B cell (primary cell): ENCODE results near the gene BIVM. TPM values are rescaled to one million over a fixed set of nuclear protein-coding genes. Genes with fewer than 3 reads are reported as not detected.
A peak's percentile ranks its signal among the peaks of the same experiment; 100 is the strongest.

ENCODE experiments used
- ATAC-seq: fragments of 200-7000 bp; cut with Tn5 transposase; one replicate; pipeline ENCODE4 v1.10.0; 2021; ENCODE audit warnings: low read depth, mild to moderate bottlenecking, moderate number of reproducible peaks, moderate library complexity
- CTCF ChIA-PET: fragments of 350-600 bp; sonication (Branson Sonifier 250); formaldehyde crosslinking; loops from one replicate; lab custom pipeline; 2021; ENCODE audit warnings: antibody characterized with exemption, inconsistent platforms; lab: Charles Lee
- POLR2A ChIA-PET: fragments of 350-600 bp; sonication (Branson Sonifier 250); formaldehyde crosslinking; loops from one replicate; lab custom pipeline; 2021; ENCODE audit warnings: antibody characterized with exemption; lab: Charles Lee
- DNase-seq: peaks from one replicate; pipeline ENCODE4 v3.0.0; 2013
- H2AFZ ChIP-seq: 2 replicates; pipeline ENCODE4 v1.6.1; 2012; ENCODE audit warnings: mild to moderate bottlenecking, low read depth, low read length; ENCODE audit not compliant: insufficient read depth, poor library complexity, severe bottlenecking
- H3K27ac ChIP-seq, 2 donors: 1 replicate in 1 of 2; 2 replicates in 1 of 2; pipeline ENCODE4 v1.5.1; 2012 to 2013; ENCODE audit warnings: low read length in 2 of 2, mild to moderate bottlenecking in 2 of 2, moderate library complexity in 1 of 2
- H3K27me3 ChIP-seq, 4 experiments: fragments of 200-600 bp in 1 of 4; sonication (generic) in 1 of 4; replicated peaks in 1 of 4; 1 replicate in 2 of 4; 2 replicates in 2 of 4; pipeline versions ENCODE4 v1.6.1 to v1.7.0; 2013 to 2016; ENCODE audit warnings: low read length in 3 of 4, mild to moderate bottlenecking in 2 of 4, mixed read lengths in 1 of 4, moderate library complexity in 1 of 4; ENCODE audit not compliant: insufficient read depth in 4 of 4, control insufficient read depth in 3 of 4; ENCODE audit errors: control extremely low read depth in 1 of 4
- H3K36me3 ChIP-seq, 2 experiments: replicated peaks in 1 of 2; 1 replicate in 1 of 2; 2 replicates in 1 of 2; pipeline versions ENCODE4 v1.6.1 to v1.7.1; 2013; ENCODE audit warnings: low read length in 1 of 2; ENCODE audit not compliant: insufficient read depth in 2 of 2, control insufficient read depth in 1 of 2; ENCODE audit errors: control extremely low read depth in 1 of 2, extremely low read depth in 1 of 2
- H3K4me1 ChIP-seq, 2 donors: fragments of 200-600 bp in 1 of 2; sonication (generic) in 1 of 2; 1 replicate in 1 of 2; 2 replicates in 1 of 2; pipeline versions ENCODE4 v1.5.1 to v1.6.1; 2013 to 2017; ENCODE audit warnings: low read length in 2 of 2; ENCODE audit not compliant: control insufficient read depth in 2 of 2, insufficient read depth in 2 of 2
- H3K4me2 ChIP-seq: replicated peaks from 2 replicates; pipeline ENCODE3; 2012; ENCODE audit warnings: mild to moderate bottlenecking, low read depth, low read length; ENCODE audit not compliant: poor library complexity, severe bottlenecking
- H3K4me3 ChIP-seq, 5 experiments: fragments of 200-600 bp in 1 of 5; sonication (generic) in 1 of 5; 1 replicate in 3 of 5; 2 replicates in 2 of 5; pipeline versions ENCODE4 v1.5.1 to v1.7.0; 2011 to 2016; ENCODE audit warnings: low read length in 4 of 5, mild to moderate bottlenecking in 4 of 5, low read depth in 2 of 5, control low read depth in 1 of 5, moderate library complexity in 1 of 5; ENCODE audit not compliant: insufficient read depth in 1 of 5; ENCODE audit errors: control extremely low read depth in 1 of 5, extremely low read depth in 1 of 5
- H3K79me2 ChIP-seq: fragments of 200-600 bp; sonication (generic); one replicate; pipeline ENCODE4 v1.6.0; 2016; ENCODE audit warnings: low read length; ENCODE audit not compliant: control insufficient read depth, insufficient read depth
- H3K9ac ChIP-seq: fragments of 200-600 bp; sonication (generic); 2 replicates; pipeline ENCODE4 v1.6.1; 2017; ENCODE audit warnings: mild to moderate bottlenecking, low read length, moderate library complexity
- H3K9me3 ChIP-seq, 3 donors: one replicate each; pipeline versions ENCODE4 v1.6.1 to v1.7.1; 2013; ENCODE audit warnings: low read length in 2 of 3; ENCODE audit not compliant: control insufficient read depth in 2 of 3, insufficient read depth in 1 of 3; ENCODE audit errors: control extremely low read depth in 1 of 3
- H4K20me1 ChIP-seq: 2 replicates; pipeline ENCODE4 v1.6.0; 2012; ENCODE audit warnings: mild to moderate bottlenecking, low read length; ENCODE audit not compliant: insufficient read depth, control insufficient read depth, poor library complexity, severe bottlenecking
- H3K27ac Mint-ChIP-seq: one replicate; pipeline ENCODE4 v1.8.0; 2021; ENCODE audit warnings: mixed read lengths
- H3K27me3 Mint-ChIP-seq: one replicate; pipeline ENCODE4 v1.8.0; 2021; ENCODE audit warnings: mixed read lengths
- H3K4me1 Mint-ChIP-seq: one replicate; pipeline ENCODE4 v1.8.0; 2021; ENCODE audit warnings: mixed read lengths
- H3K4me3 Mint-ChIP-seq: one replicate; pipeline ENCODE4 v1.8.0; 2021; ENCODE audit warnings: mixed read lengths
- H3K9me3 Mint-ChIP-seq: one replicate; pipeline ENCODE4 v1.8.0; 2022; ENCODE audit warnings: mixed read lengths; ENCODE audit not compliant: insufficient read depth
- EZH2 ChIP-seq: IDR thresholded peaks from 2 replicates; pipeline ENCODE4 v1.6.1; 2012; ENCODE audit warnings: borderline replicate concordance, low read depth, mild to moderate bottlenecking, moderate library complexity, low read length; ENCODE audit not compliant: insufficient read depth, poor library complexity, severe bottlenecking
- WGBS: methylation state at CpG from one replicate; pipeline ENCODE4 v1.1.5; 2013; ENCODE audit warnings: missing lambda C conversion rate; ENCODE audit not compliant: insufficient coverage; 5-methylcytosine and 5-hydroxymethylcytosine counted together
- intact Hi-C: fragments of 100-400 bp; cut with micrococcal nuclease; formaldehyde crosslinking; loops from one replicate; pipeline ENCODE4 v1.10.0; 2022
- polyA plus RNA-seq: library from polyadenylated mRNA; depleted of rRNA; stranded (reverse); fragments of >200 nt; gene quantifications from 2 replicates; pipeline ENCODE4 v1.2.3, GENCODE V29; 2012
- total RNA-seq, 2 donors: library from RNA; stranded (reverse); fragments of 120-200 nt in 1 of 2; gene quantifications; 1 replicate in 1 of 2; 2 replicates in 1 of 2; pipeline versions ENCODE4 v1.2.3 to v1.2.4, GENCODE V29; 2013 to 2022
- TF ChIP-seq, protein P1 (sequence below): fragments of 200-600 bp; IDR thresholded peaks from one replicate; pipeline ENCODE4 v1.8.0; 2022; ENCODE audit warnings: antibody characterized with exemption, mild to moderate bottlenecking

Gene BIVM
- total and polyA plus RNA-seq, 2 donors (not counting 1 experiment from before 2014, with no cell fraction given) = 1.0 to 3.6 TPM

DNA sequence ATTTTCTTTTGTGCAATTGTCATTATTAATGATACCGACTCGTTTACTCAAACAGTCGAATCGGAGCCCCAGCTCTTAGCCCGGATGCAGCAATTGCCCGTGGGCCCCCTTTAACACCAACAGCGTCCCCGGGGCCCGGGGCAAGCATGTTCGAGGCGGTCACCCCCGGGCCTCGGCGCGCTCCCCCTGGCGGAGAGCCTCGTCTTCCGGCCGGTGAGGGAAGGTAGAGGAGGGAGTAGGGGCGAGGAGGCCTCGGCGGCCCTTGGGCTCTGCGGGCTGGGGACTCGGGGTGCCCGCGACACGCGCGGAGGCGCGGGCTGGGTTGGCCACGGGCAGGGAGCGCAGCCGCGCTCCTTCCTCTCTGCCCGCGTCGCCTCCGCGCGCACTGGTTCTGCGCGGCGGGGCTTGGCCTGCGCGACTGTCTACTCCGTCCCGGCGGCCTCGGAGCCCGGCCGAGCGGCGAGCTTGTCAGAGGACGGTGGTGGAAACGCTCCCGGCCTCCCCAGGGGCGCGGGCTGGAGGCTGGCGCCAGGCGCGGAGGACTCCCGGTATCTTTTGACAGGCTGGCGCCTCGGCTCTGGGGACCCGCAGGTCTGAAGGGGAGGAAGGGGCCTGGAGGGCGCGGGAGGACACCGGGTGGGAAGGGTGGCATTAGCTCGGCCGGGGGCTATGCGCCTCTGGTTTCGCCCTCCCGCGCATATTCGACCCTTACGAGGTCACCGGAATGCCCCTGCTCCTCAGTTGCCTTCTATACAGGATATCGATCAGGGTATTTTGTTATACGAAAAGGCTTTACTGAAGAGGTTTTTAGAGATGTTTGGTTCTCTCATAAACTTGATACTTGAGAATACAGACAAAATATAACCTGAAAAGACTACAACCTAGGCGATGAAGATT, 1.5 kb downstream of the BIVM start:
- peak; percentile 90 for ATAC-seq
- ChIA-PET CTCF (interaction anchor here (0.6 to 2.9 kb wide), 14 partner anchors 8 to 221 kb away, joined by 3 to 15 read pairs (median 6); partner anchors contain the start of genes ERCC5, TEX30 and TPP2), POLR2A (interaction anchor here (0.7 to 2.5 kb wide), 5 partner anchors 27 to 210 kb away, joined by 3 to 16 read pairs (median 7); partner anchors contain the start of genes ERCC5, TEX30 and TPP2)
- no peaks in the 10 kb centered on the region for H4K20me1 ChIP-seq
- intact Hi-C loops = loop anchor here (1.0 kb wide), 4 partner anchors 27 to 220 kb away; partner anchors contain the start of genes TEX30 and TPP2
- peak overlapping the region; percentile 78 for H3K9ac ChIP-seq
- 2% methylated on average over 73 of the region's 81 CpGs for WGBS
- Mint-ChIP-seq H3K9me3 (no peaks in the 10 kb centered on the region), H3K27ac (peak overlapping the region; percentile 32), H3K4me3 (peak overlapping the region; percentile 84), H3K27me3 (peaks cover 8% of the 10 kb centered on the region), H3K4me1 (peaks cover 28% of the 10 kb centered on the region)
- peaks cover 24% of the 10 kb centered on the region in 2 donors for H3K4me1 ChIP-seq
- peaks cover 0 to 3% (median 0%) of the 10 kb centered on the region in 3 donors for H3K9me3 ChIP-seq
- H3K27ac ChIP-seq = peak overlapping the region in 1 of 2 donors; percentile 49
- peak overlapping the region; percentile 93 for H2AFZ ChIP-seq
- no peaks in the 10 kb centered on the region for H3K36me3 ChIP-seq
- DNase-seq = peak; percentile 84
- TF ChIP-seq EZH2 = no peak
- TF ChIP-seq, protein P1, sequence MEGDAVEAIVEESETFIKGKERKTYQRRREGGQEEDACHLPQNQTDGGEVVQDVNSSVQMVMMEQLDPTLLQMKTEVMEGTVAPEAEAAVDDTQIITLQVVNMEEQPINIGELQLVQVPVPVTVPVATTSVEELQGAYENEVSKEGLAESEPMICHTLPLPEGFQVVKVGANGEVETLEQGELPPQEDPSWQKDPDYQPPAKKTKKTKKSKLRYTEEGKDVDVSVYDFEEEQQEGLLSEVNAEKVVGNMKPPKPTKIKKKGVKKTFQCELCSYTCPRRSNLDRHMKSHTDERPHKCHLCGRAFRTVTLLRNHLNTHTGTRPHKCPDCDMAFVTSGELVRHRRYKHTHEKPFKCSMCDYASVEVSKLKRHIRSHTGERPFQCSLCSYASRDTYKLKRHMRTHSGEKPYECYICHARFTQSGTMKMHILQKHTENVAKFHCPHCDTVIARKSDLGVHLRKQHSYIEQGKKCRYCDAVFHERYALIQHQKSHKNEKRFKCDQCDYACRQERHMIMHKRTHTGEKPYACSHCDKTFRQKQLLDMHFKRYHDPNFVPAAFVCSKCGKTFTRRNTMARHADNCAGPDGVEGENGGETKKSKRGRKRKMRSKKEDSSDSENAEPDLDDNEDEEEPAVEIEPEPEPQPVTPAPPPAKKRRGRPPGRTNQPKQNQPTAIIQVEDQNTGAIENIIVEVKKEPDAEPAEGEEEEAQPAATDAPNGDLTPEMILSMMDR = peak; percentile 66
- peaks cover 0 to 18% (median 11%) of the 10 kb centered on the region in 4 experiments for H3K27me3 ChIP-seq
- peak overlapping the region; percentile 45 to 68 (median 53) for H3K4me3 ChIP-seq
- H3K4me2 ChIP-seq = peak overlapping the region; percentile 96
- no peaks in the 10 kb centered on the region for H3K79me2 ChIP-seq
